Transverse colon (tissue), 4 donors: ENCODE measurements around the gene PXDC1.

Source experiments
- CTCF ChIP-seq, 5 experiments: fragments of 200-600 bp in 3 of 5; fragments of 450-650 bp in 2 of 5; sonication (generic) in 3 of 5; IDR thresholded peaks; 1 replicate in 2 of 5; 2 replicates in 3 of 5; pipeline ENCODE4 v1.5.1; 2016 to 2017; ENCODE audit warnings: antibody characterized with exemption in 5 of 5, inconsistent platforms in 3 of 5, mild to moderate bottlenecking in 2 of 5, moderate library complexity in 1 of 5
- POLR2AphosphoS5 ChIP-seq, 3 donors: sonication (generic); formaldehyde crosslinking; IDR thresholded peaks; one replicate each; pipeline ENCODE4 v1.6.1; 2016; ENCODE audit warnings: antibody characterized with exemption in 3 of 3

- TF ChIP-seq CTCF (IDR thresholded peaks at IDR 0.05): no peak
- TF ChIP-seq POLR2AphosphoS5 (IDR thresholded peaks at IDR 0.05): no peak
These were observed 38.5 kb upstream of the PXDC1 start for GRCh38 chr6:3789896-3790558.
